Gastroesophageal sphincter (tissue), 3 donors: ENCODE results near the gene AFF3.

Experiments used
- CTCF ChIP-seq, 4 experiments: fragments of 200-600 bp in 2 of 4; fragments of 450-650 bp in 2 of 4; sonication (generic) in 1 of 4; IDR thresholded peaks; one replicate each; pipeline ENCODE4 v1.5.1; 2017 to 2019; ENCODE audit warnings: antibody characterized with exemption in 4 of 4, mild to moderate bottlenecking in 2 of 4, moderate library complexity in 2 of 4
- POLR2A ChIP-seq, 2 donors: fragments of 450-650 bp; IDR thresholded peaks; one replicate each; pipeline ENCODE4 v1.6.1; 2017; ENCODE audit warnings: antibody characterized with exemption in 2 of 2, mild to moderate bottlenecking in 2 of 2, moderate library complexity in 1 of 2
- POLR2AphosphoS5 ChIP-seq: sonication (generic); formaldehyde crosslinking; IDR thresholded peaks from one replicate; pipeline ENCODE4 v1.6.1; 2017; ENCODE audit warnings: antibody characterized with exemption

DNA sequence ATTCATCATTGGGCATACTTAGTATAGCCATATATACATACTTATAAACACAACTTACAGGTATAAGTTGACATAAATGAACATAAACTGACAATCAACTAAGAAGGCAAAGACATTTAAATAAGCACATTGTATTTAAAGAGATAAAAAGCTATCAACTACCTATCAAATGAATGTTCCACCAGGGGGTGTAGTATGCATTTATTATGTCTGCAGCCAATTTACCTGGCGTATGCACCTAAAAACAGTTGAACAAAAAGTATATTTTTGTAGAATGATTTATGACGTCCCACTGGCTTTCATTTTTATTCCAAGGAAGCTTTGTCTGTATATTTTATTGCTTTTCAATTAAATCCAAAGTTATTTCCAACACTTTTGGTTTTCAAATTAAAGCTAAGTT lies 323.5 kb downstream of the AFF3 start:
- TF ChIP-seq CTCF (IDR thresholded peaks at IDR 0.05), result no peak
- no peak for TF ChIP-seq POLR2A (IDR thresholded peaks at IDR 0.05)
- TF ChIP-seq POLR2AphosphoS5, result no peak
